Endometrial microvascular endothelial cells (primary cell): Measurements from ENCODE around the gene ARHGAP26. TPM values are rescaled to one million over a fixed set of nuclear protein-coding genes. Genes with fewer than 3 reads are reported as not detected.

Experiments
- in situ Hi-C: cut with HindIII; loops from 2 replicates; pipeline ENCODE4 v1.10.0; 2017; ENCODE audit warnings: low sequenced_read_pairs, low pct_unique_long_range_greater_than_20kb; ENCODE audit errors: inconsistent ontology term
- total RNA-seq: library from RNA; depleted of rRNA; stranded (reverse); fragments of >200 nt; gene quantifications from one replicate; pipeline ENCODE4 v1.2.3, GENCODE V29; 2015; ENCODE audit errors: inconsistent ontology term

Gene ARHGAP26
- total RNA-seq, 1 donor from 2014 or later, result 20.4 TPM

- in situ Hi-C loops, result no loop called here
Observed at GRCh38 chr5:143156572-143156971, 386.4 kb downstream of the ARHGAP26 start.

DNA sequence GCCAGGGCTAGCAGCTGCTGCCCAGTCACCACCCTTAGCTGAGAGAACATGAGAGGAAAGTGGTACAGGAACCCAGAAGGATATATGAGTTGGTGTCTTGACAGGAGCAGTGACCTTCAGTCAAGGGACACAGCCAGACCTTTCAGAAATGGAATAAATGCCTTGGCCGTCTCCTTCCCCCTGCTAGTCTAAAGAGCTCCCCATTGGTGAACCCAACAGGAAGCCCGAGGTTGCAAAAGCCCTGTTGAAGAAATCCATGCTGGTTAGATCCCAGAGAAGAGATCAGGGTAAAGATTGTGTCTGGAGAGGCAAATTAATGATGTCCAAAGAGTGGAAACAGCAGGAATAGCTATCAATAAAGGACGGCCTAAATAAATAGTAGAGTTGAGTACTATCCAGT is 388.9 kb downstream of the ARHGAP26 start:
- in situ Hi-C loops, result no loop called here

DNA sequence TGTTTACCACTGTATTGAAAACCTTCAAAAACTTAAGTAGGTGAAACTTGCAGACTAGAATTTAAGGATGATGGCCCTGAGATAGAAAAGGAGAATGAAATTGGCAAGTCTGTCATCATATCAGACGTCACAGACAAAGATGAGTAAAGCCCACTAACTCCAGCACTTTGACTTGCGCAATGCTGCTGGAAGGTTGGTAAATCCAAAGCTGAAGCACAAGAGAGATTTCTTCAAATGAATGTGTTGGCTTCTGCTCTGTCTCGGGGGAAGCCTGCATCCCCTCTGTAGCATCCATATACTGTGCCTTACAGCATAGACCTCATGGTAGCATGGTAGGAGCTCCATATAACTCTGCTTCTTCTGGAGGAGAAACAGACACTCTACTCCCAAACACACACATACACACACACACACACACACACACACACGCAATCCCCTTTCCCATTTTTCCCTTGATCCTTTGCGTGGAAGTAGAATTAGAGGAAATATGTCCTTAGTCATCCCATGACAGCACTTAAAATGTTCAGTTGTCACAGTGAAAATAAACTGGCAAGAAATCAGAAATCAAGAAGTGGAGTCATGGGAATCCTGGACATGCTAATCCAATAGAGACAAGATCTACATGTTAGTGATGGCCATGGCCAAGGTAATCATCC is 391.8 kb downstream of the ARHGAP26 start:
- in situ Hi-C loops, result no loop called here

DNA sequence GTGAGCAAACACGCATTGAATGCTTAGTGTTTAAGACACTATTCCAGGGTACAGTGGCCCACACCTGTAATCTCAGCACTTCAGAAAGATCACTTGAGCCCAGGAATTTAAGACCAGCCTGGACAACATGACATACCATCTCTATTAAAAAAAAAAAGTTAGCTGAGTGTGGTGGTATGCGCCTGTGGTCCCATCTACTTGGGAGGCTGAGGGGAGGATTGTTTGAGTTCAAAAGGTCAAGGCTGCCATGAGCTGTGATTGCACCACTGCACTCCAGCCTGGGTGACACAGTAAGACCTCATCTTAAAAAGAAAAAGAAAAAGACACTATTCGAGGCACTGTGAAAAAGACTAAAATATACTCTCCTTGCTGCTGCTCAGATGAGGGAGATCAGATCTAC is 392.6 kb downstream of the ARHGAP26 start:
- in situ Hi-C loops, result no loop called here

- in situ Hi-C loops, result no loop called here
Observed at GRCh38 chr5:143164557-143164956, 394.4 kb downstream of the ARHGAP26 start.

- in situ Hi-C loops, result no loop called here
Observed at GRCh38 chr5:143165049-143165880, 395.1 kb downstream of the ARHGAP26 start.

GRCh38 chr5:143166090-143166489 is 395.9 kb downstream of the ARHGAP26 start:
- in situ Hi-C loops, result no loop called here

DNA sequence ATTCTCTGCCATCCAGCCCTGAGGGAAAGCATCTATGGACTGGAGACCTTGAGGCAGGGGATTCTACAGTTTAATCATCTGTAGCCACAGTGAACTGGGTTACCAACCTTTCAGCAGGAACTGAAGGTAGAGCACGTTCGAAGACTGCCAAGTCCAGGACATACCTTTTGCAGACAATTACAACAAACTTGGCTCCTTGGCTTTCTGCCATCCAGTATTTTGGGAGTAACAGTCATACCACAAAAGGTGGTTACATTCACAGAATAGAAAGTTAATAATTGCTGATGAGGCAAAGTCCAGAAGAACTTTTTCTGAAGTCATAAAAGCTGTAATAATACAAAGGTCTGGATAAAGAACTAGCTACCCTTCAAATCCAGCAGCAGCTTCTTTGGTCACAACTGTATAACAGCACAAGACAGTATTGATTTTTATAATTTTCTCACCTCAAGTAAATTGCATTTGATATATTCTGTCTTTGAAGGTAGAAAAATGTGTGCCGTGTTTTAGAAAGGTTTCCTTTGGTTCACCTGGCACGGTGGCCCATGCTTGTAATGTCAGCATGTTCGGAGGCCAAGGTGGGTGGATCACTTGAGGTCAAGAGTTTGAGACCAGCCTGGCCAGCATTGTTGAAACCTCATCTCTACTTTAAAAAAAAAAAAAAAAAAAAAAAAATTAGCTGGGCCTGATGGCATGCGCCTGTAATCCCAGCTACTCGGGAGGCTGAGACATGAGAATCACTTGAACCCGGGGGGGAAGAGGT is 396.7 kb downstream of the ARHGAP26 start:
- in situ Hi-C loops, result no loop called here

DNA sequence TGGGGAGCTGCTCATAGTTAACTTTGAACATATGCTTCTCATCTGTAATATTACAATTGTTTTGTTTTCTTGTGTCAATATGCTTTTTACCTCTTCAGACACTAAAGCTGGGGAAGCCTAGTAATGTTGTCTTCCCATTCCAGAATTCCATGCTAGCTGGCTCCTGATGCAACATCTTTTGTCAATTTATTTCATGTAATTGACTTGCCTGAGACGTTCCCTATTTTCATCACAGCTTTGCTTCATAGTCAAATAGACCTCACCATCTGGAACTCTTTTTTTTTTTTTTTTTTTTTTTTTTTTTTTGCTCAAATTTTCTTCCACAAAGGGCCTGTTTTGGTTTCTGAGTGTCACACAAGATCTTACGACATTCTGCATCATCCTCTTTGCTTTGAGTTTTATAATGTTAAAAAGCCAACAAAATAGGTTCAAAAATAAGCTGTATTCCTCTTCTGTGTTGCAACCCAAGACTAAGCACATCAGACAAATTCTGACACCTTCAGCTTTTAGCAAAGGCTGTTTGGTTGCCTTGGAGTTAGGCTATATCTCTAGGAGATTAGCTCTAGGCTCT is 398.1 kb downstream of the ARHGAP26 start:
- in situ Hi-C loops, result no loop called here

GRCh38 chr5:143168921-143169810 is 399.0 kb downstream of the ARHGAP26 start:
- in situ Hi-C loops, result no loop called here

DNA sequence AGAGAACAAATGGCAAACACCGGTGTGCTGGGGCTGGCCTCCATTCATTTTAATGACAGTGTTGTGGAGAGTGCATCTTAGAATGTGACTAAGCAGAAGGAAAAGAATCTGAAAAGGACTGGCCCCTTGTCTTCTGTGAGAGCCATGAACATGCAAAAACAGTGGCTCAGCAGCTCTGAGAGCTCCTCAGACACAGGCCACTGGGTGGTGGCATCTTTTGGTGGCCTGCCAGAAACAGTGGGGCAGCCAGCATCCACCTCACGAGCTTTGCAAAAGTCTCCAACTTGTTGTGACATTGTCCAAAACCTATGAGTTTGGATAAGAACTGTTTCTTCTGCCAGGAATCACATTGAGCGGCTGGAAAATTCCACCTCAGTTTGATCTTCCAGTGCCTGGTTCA is 399.9 kb downstream of the ARHGAP26 start:
- in situ Hi-C loops, result no loop called here

DNA sequence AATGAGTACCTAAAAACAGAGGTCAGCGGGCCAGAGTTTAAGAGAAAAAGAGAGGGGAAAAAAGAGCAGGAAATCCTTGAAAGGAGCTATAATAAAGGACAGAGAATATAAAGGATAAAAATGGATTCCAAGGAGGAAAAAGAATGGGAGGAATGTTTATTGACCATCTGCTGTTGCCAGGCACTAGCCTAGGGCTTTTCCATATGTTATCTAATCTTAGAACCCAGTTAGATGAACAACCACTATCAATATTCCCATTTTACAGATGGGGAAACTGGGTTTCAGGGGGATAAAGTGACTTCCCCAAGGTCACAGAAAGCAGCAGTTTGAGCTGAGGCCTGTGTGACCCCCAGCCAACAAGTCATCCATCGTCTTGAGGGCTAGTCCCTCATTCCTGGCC is 400.8 kb downstream of the ARHGAP26 start:
- in situ Hi-C loops, result no loop called here

DNA sequence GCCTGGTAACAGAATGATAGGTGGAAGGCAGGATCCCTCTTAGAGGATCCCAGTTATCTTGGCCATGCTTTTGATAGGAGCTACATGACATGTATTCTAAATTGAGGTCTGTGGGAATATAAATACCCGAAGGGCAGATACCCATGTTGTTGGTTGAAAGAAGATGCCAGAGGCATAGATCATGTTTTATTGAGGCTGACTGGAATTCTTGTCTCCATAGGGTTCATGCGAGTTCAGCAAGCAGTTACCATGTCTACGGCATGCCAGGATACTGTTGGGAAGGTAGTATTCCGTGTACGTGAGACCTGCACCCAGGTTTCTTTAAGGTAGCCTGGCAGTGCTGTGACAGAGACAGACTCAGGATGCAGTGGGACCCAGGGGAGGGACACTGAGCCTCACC is 402.6 kb downstream of the ARHGAP26 start:
- in situ Hi-C loops, result no loop called here

- in situ Hi-C loops, result no loop called here
Observed at GRCh38 chr5:143173139-143173889, 403.1 kb downstream of the ARHGAP26 start.

- in situ Hi-C loops, result no loop called here
Observed at GRCh38 chr5:143174714-143175398, 404.7 kb downstream of the ARHGAP26 start.

GRCh38 chr5:143176048-143176447 is 405.9 kb downstream of the ARHGAP26 start:
- in situ Hi-C loops, result no loop called here

- in situ Hi-C loops, result no loop called here
Observed at GRCh38 chr5:143177263-143177983, 407.2 kb downstream of the ARHGAP26 start.
